Measurements from ENCODE around the gene PTPN22. TPM values are rescaled to one million over a fixed set of nuclear protein-coding genes. Genes with fewer than 3 reads are reported as not detected.

Gene PTPN22
- total and polyA plus RNA-seq, 2 experiments from 2014 or later: 0.86 to 1.6 TPM

GRCh38 chr1:113812661-113813135, 58.8 kb downstream of the PTPN22 start:
- Histone ChIP-seq H3K9me2 (ENCODE audit: insufficient read depth) (no peaks in the 10 kb centered on the region), H3K4me2 (ENCODE audit: unreplicated experiment) (peak overlapping the region; percentile 93), H4K20me1 (ENCODE audit: insufficient read depth) (no peaks in the 10 kb centered on the region; the same call in 1 of the 2 replicates), H3K27ac (peak overlapping the region; percentile 87), H3K36me3 (ENCODE audit: low read depth) (no peaks in the 10 kb centered on the region), H3K9ac (peak overlapping the region; percentile 86), H3K79me2 (ENCODE audit: insufficient read depth) (peaks cover 42% of the 10 kb centered on the region), H3K9me3 (ENCODE audit: low read depth) (no peaks in the 10 kb centered on the region), H3K4me1 (ENCODE audit: insufficient read depth) (peaks cover 27% of the 10 kb centered on the region), H3K4me3 (peak overlapping the region; percentile 99), H2AFZ (peak overlapping the region; percentile 97), H3F3A (ENCODE audit: insufficient read depth) (peaks cover 32% of the 10 kb centered on the region), H3K27me3 (replicated peaks; ENCODE audit: insufficient read depth) (no peaks in the 10 kb centered on the region)
- no peak for TF ChIP-seq EZH2 (IDR thresholded peaks at IDR 0.05; ENCODE audit: insufficient read depth, poor library complexity, severe bottlenecking)
- TF ChIP-seq EZH2phosphoT487 (IDR thresholded peaks at IDR 0.05; ENCODE audit: insufficient read depth, low read depth): no peak
- WGBS, 2 experiments (ENCODE audit: low coverage in 1 of 2, low lambda C conversion rate in 2 of 2, missing lambda C conversion rate in 2 of 2): 26 to 34% methylated on average over 13 of the region's 13 CpGs
- DNase-seq: peak; percentile 25
- in situ Hi-C loops (cut with MboI): no loop called here

- in situ Hi-C loops (cut with MboI): no loop called here
Observed at GRCh38 chr1:113811888-113812660, 59.4 kb downstream of the PTPN22 start, which contains the start of gene RSBN1. RSBN1 (minus strand) TSS chr1:113812476; CDS start chr1:113812412, 64 bp downstream.

GRCh38 chr1:113811156-113811887, 60.2 kb downstream of the PTPN22 start:
- Histone ChIP-seq H3K9me2 (ENCODE audit: insufficient read depth) (no peaks in the 10 kb centered on the region), H3K27ac (peak overlapping the region; percentile 78), H2AFZ (peak overlapping the region; percentile 87), H3K4me2 (ENCODE audit: unreplicated experiment) (peak overlapping the region; percentile 99), H3K4me3 (peak overlapping the region; percentile 99), H3F3A (ENCODE audit: insufficient read depth) (peaks cover 32% of the 10 kb centered on the region), H3K4me1 (ENCODE audit: insufficient read depth) (peaks cover 27% of the 10 kb centered on the region), H3K27me3 (replicated peaks; ENCODE audit: insufficient read depth) (no peaks in the 10 kb centered on the region), H3K9me3 (ENCODE audit: low read depth) (no peaks in the 10 kb centered on the region), H3K9ac (peak overlapping the region; percentile 94), H4K20me1 (ENCODE audit: insufficient read depth) (no peaks in the 10 kb centered on the region; the same call in 1 of the 2 replicates), H3K36me3 (ENCODE audit: low read depth) (no peaks in the 10 kb centered on the region), H3K79me2 (ENCODE audit: insufficient read depth) (peaks cover 56% of the 10 kb centered on the region)
- in situ Hi-C loops (cut with MboI): no loop called here
- no peak for TF ChIP-seq EZH2 (IDR thresholded peaks at IDR 0.05; ENCODE audit: insufficient read depth, poor library complexity, severe bottlenecking)
- DNase-seq: peak; percentile 60
- WGBS, 2 experiments (ENCODE audit: low coverage in 1 of 2, low lambda C conversion rate in 2 of 2, missing lambda C conversion rate in 2 of 2): 1 to 2% methylated on average over 29 of the region's 29 CpGs

More at GRCh38 chr1:113811888-113812660, 59.4 kb downstream of the PTPN22 start, which contains the start of gene RSBN1:
- Histone ChIP-seq H3K9me3 (ENCODE audit: low read depth) (no peaks in the 10 kb centered on the region), H3K36me3 (ENCODE audit: low read depth) (no peaks in the 10 kb centered on the region), H3K27ac (peak within 1 kb of the TSS; percentile 87), H3K4me1 (ENCODE audit: insufficient read depth) (peaks cover 27% of the 10 kb centered on the region), H3K9ac (peak within 1 kb of the TSS; percentile 94), H3K4me3 (peak within 1 kb of the TSS; percentile 99), H3K27me3 (replicated peaks; ENCODE audit: insufficient read depth) (no peaks in the 10 kb centered on the region), H3K9me2 (ENCODE audit: insufficient read depth) (no peaks in the 10 kb centered on the region), H2AFZ (peak within 1 kb of the TSS; percentile 97), H4K20me1 (ENCODE audit: insufficient read depth) (no peaks in the 10 kb centered on the region; the same call in 1 of the 2 replicates), H3F3A (ENCODE audit: insufficient read depth) (peaks cover 32% of the 10 kb centered on the region), H3K79me2 (ENCODE audit: insufficient read depth) (peaks cover 48% of the 10 kb centered on the region), H3K4me2 (ENCODE audit: unreplicated experiment) (peak within 1 kb of the TSS; percentile 99)
- 1 to 2% methylated on average over 49 to 76 of the region's 82 CpGs for WGBS, 2 experiments (ENCODE audit: low coverage in 1 of 2, low lambda C conversion rate in 2 of 2, missing lambda C conversion rate in 2 of 2)
- peak; percentile 100 for DNase-seq
- TF ChIP-seq EZH2phosphoT487 (IDR thresholded peaks at IDR 0.05; ENCODE audit: insufficient read depth, low read depth) (no peak), EZH2 (IDR thresholded peaks at IDR 0.05; ENCODE audit: insufficient read depth, poor library complexity, severe bottlenecking) (no peak)

Measured in GM23248 (cell line).